AG10803 (cell line): ENCODE results near the gene GRAMD1A.

Source experiments
- DNase-seq: peaks from one replicate; pipeline ENCODE4 v3.0.0; 2010; ENCODE audit warnings: low read depth
- H3K4me3 ChIP-seq: 2 replicates; pipeline ENCODE4 v1.5.1; 2011; ENCODE audit warnings: mild to moderate bottlenecking, low read length, control low read depth
- CTCF ChIP-seq: conservative IDR thresholded peaks from 2 replicates; pipeline ENCODE4 v1.5.1; 2011; ENCODE audit warnings: mild to moderate bottlenecking, low read length, control low read depth, inconsistent platforms

The GRAMD1A gene

GRCh38 chr19:35065574-35065973 lies 65.5 kb downstream of the GRAMD1A start:
- DNase-seq = no peak
- no peak for TF ChIP-seq CTCF
- no peak overlapping the region for H3K4me3 ChIP-seq

DNA sequence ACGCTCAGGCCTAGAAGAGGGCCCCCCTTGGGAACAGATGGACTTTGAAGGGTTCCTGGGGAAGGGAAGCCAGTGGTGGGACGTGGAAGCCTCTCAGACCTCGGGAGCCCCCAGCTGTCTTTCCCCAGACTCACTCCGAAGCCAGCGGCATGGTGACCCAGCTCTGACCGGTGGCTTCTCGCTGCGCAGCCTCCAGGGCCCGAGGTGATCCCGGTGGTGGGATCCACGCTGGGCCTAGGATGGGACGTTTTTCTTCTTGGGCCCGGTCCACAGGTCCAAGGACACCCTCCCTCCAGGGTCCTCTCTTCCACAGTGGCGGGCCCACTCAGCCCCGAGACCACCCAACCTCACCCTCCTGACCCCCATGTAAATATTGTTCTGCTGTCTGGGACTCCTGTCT lies 66.0 kb downstream of the GRAMD1A start:
- no peak for DNase-seq
- TF ChIP-seq CTCF = no peak
- H3K4me3 ChIP-seq = no peak overlapping the region

DNA sequence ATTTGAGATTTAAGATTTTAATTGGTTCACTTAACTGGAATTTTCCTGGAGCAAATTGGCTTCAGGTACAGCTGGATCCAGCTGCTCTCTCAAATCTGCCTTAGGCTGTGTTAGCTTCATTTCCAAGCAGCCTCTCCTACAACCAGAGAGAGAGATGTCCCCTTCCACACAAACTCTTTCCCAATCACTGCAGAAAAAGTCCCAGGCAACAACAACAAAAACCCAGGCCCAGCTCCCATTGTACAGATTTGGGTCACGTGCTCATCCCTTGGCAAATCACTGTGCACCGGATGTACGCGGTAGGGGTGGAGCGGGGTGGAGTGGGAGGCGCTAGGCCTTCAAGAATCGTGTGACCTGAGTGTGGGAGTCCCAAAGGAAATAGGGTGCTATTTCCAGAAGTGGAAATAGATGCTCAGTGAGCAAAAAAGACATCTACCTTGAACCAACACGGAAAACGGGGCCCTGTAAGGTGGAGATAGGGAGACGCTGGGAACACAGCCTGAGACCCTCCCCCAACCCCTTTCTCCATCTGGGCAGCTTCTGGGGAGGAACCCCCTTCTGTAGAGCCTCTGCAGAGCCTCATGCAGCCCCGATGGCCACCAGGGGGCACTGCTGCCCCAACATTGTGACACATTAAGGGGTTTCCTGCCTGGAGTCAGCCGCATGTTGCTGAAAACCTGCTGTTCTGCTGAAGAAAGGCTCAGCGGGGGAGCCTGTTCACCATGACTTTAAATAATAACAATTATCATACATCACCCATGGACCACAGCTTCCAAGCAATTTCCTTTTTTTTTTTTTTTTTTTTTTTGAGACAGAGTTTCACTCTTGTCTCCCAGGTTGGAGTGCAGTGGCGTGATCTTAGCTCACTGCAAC lies 66.8 kb downstream of the GRAMD1A start:
- DNase-seq = peak; percentile 76
- TF ChIP-seq CTCF = peak; percentile 92
- H3K4me3 ChIP-seq = no peak overlapping the region

DNA sequence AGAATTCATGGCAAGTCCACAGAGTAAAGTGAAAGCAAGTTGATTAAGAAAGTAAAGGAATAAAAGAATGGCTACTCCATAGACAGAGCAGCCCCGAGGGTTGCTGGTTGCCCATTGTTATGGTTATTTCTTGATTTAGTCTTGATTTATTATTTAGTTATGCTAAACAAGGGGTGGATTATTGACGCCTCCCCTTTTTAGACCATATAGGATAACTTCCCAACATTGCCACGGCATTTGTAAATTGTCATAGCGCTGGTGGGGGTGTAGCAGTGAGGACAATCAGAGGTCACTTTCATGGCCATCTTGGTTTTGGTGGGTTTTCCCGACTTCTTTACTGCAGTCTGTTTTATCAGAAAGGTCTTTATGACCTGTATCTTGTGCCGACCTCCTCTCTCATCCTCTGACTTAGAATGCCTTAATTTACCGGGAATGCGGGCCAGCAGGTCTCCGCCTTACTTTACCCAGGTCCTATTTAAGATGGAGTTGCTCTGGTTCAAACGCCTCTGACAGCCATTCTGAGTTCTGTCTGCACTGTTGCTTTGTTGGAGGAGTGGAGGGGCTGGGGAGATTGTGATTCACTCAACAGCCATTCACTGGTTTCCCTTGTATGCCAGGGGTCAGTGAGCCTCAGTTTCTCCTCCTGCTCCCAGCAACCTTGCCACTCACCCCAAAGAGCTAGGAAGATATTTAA lies 69.0 kb downstream of the GRAMD1A start:
- no peak overlapping the region for H3K4me3 ChIP-seq
- TF ChIP-seq CTCF = no peak
- no peak for DNase-seq

DNA sequence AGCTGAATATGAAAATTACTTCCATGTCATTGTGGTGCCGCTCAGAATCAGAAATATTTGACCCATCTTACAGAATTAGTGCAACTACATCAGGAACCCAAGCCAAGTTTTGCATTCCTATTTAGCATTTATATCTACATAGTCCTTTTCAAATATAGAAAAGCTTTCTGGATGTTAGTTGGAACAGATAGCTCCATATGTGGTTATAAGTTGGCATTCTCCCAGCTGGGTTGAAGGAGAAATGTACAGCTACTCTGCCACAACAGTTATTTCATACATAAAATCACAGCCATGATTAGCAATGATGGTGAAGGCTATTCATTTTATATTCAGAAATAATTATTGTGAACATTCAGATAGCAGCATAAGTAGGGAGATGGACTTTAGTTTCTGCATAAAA lies 69.6 kb downstream of the GRAMD1A start:
- DNase-seq = peak; percentile 4
- H3K4me3 ChIP-seq = no peak overlapping the region
- no peak for TF ChIP-seq CTCF

DNA sequence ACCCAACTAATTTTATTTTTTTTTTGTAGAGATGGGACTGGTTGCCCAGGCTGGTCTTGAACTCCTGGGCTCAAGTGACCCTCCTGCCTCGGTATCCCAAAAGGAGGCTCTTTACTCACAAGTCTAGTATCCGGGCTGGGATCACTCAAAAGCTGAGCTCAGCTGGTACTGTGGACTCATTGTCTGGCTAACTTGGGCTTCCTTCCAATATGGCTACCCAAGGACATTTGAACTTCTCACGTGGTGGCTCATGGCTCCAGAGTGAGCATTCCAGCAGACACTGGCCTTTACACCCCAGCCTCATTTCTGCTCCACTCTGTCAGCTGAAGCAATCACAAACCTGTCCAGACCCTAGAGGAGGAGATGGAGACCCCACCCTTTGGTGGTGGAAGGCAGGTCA lies 70.3 kb downstream of the GRAMD1A start:
- DNase-seq = no peak
- no peak for TF ChIP-seq CTCF

GRCh38 chr19:35073516-35073915 lies 73.4 kb downstream of the GRAMD1A start:
- DNase-seq = no peak
- no peak for TF ChIP-seq CTCF
- no peak overlapping the region for H3K4me3 ChIP-seq

More for the DNA sequence above, 70.3 kb downstream of the GRAMD1A start:
- H3K4me3 ChIP-seq = no peak overlapping the region
